ENCODE data around the gene PPP2R3A.

Gene PPP2R3A

GRCh38 chr3:135982404-135982761, 16.9 kb downstream of the PPP2R3A start:
- Mint-ChIP-seq H3K4me3 (no peak overlapping the region), H3K4me1 (no peaks in the 10 kb centered on the region), H3K27ac (no peak overlapping the region), H3K9me3 (no peaks in the 10 kb centered on the region), H3K36me3 (no peaks in the 10 kb centered on the region), H3K27me3 (peaks cover 6% of the 10 kb centered on the region)
- no peak for ATAC-seq (ENCODE audit: low read depth)
- DNase-seq (ENCODE audit: low spot score in 2 of 2) = no peak

- H3K27ac Mint-ChIP-seq = no peak overlapping the region
- H3K9me3 Mint-ChIP-seq = no peaks in the 10 kb centered on the region
- no peak overlapping the region for H3K4me3 Mint-ChIP-seq
- DNase-seq (ENCODE audit: low spot score in 2 of 2) = no peak
- no peak for ATAC-seq (ENCODE audit: low read depth)
- H3K27me3 Mint-ChIP-seq = peaks cover 6% of the 10 kb centered on the region
- no peaks in the 10 kb centered on the region for H3K4me1 Mint-ChIP-seq
- no peaks in the 10 kb centered on the region for H3K36me3 Mint-ChIP-seq
Observed at GRCh38 chr3:135982922-135983581, 17.5 kb downstream of the PPP2R3A start.

GRCh38 chr3:135987661-135988060, 22.1 kb downstream of the PPP2R3A start:
- no peaks in the 10 kb centered on the region for H3K4me1 Mint-ChIP-seq
- no peak for DNase-seq (ENCODE audit: low spot score in 2 of 2)
- ATAC-seq (ENCODE audit: low read depth) = no peak
- no peak overlapping the region for H3K4me3 Mint-ChIP-seq
- no peaks in the 10 kb centered on the region for H3K9me3 Mint-ChIP-seq
- H3K36me3 Mint-ChIP-seq = no peaks in the 10 kb centered on the region
- H3K27ac Mint-ChIP-seq = no peak overlapping the region
- peaks cover 2% of the 10 kb centered on the region for H3K27me3 Mint-ChIP-seq

GRCh38 chr3:135989242-135989641, 23.7 kb downstream of the PPP2R3A start:
- DNase-seq (ENCODE audit: low spot score in 2 of 2) = no peak
- no peak for ATAC-seq (ENCODE audit: low read depth)
- H3K27me3 Mint-ChIP-seq = peaks cover 3% of the 10 kb centered on the region
- H3K9me3 Mint-ChIP-seq = peaks cover 2% of the 10 kb centered on the region
- H3K36me3 Mint-ChIP-seq = no peaks in the 10 kb centered on the region
- H3K27ac Mint-ChIP-seq = no peak overlapping the region
- no peaks in the 10 kb centered on the region for H3K4me1 Mint-ChIP-seq
- H3K4me3 Mint-ChIP-seq = no peak overlapping the region

GRCh38 chr3:135990903-135991302, 25.4 kb downstream of the PPP2R3A start:
- Mint-ChIP-seq H3K36me3 (no peaks in the 10 kb centered on the region), H3K27me3 (peaks cover 3% of the 10 kb centered on the region), H3K4me1 (no peaks in the 10 kb centered on the region), H3K4me3 (no peak overlapping the region), H3K9me3 (peaks cover 2% of the 10 kb centered on the region), H3K27ac (no peak overlapping the region)
- DNase-seq (ENCODE audit: low spot score in 2 of 2) = no peak
- ATAC-seq (ENCODE audit: low read depth) = no peak

GRCh38 chr3:135991621-135992020, 26.1 kb downstream of the PPP2R3A start:
- peaks cover 2% of the 10 kb centered on the region for H3K9me3 Mint-ChIP-seq
- no peak overlapping the region for H3K4me3 Mint-ChIP-seq

GRCh38 chr3:135992072-135992471, 26.5 kb downstream of the PPP2R3A start:
- no peaks in the 10 kb centered on the region for H3K36me3 Mint-ChIP-seq
- DNase-seq (ENCODE audit: low spot score in 2 of 2) = no peak

More at GRCh38 chr3:135991621-135992020, 26.1 kb downstream of the PPP2R3A start:
- no peak for DNase-seq (ENCODE audit: low spot score in 2 of 2)
- peaks cover 3% of the 10 kb centered on the region for H3K27me3 Mint-ChIP-seq
- ATAC-seq (ENCODE audit: low read depth) = no peak
- no peak overlapping the region for H3K27ac Mint-ChIP-seq
- H3K4me1 Mint-ChIP-seq = no peaks in the 10 kb centered on the region
- H3K36me3 Mint-ChIP-seq = no peaks in the 10 kb centered on the region

GRCh38 chr3:135994708-135995337, 29.3 kb downstream of the PPP2R3A start:
- Mint-ChIP-seq H3K9me3 (peaks cover 2% of the 10 kb centered on the region), H3K27me3 (peaks cover 4% of the 10 kb centered on the region), H3K4me1 (no peaks in the 10 kb centered on the region), H3K36me3 (no peaks in the 10 kb centered on the region), H3K4me3 (no peak overlapping the region), H3K27ac (no peak overlapping the region)
- no peak for DNase-seq (ENCODE audit: low spot score in 2 of 2)
- ATAC-seq (ENCODE audit: low read depth) = no peak

More at GRCh38 chr3:135992072-135992471, 26.5 kb downstream of the PPP2R3A start:
- H3K4me1 Mint-ChIP-seq = no peaks in the 10 kb centered on the region
- H3K27ac Mint-ChIP-seq = no peak overlapping the region
- H3K27me3 Mint-ChIP-seq = peaks cover 3% of the 10 kb centered on the region
- ATAC-seq (ENCODE audit: low read depth) = no peak
- H3K4me3 Mint-ChIP-seq = no peak overlapping the region
- H3K9me3 Mint-ChIP-seq = peaks cover 2% of the 10 kb centered on the region

- no peak for ATAC-seq (ENCODE audit: low read depth)
- no peaks in the 10 kb centered on the region for H3K36me3 Mint-ChIP-seq
- no peak for DNase-seq (ENCODE audit: low spot score in 2 of 2)
- no peak overlapping the region for H3K4me3 Mint-ChIP-seq
- peaks cover 11% of the 10 kb centered on the region for H3K27me3 Mint-ChIP-seq
- no peaks in the 10 kb centered on the region for H3K4me1 Mint-ChIP-seq
- H3K27ac Mint-ChIP-seq = no peak overlapping the region
- H3K9me3 Mint-ChIP-seq = peaks cover 2% of the 10 kb centered on the region
Observed at GRCh38 chr3:135995766-135996165, 30.2 kb downstream of the PPP2R3A start.

GRCh38 chr3:135997554-135998320, 32.2 kb downstream of the PPP2R3A start:
- Mint-ChIP-seq H3K4me1 (no peaks in the 10 kb centered on the region), H3K36me3 (no peaks in the 10 kb centered on the region), H3K27me3 (peaks cover 11% of the 10 kb centered on the region), H3K9me3 (peaks cover 2% of the 10 kb centered on the region), H3K4me3 (no peak overlapping the region), H3K27ac (no peak overlapping the region)
- ATAC-seq (ENCODE audit: low read depth) (no peak), DNase-seq (ENCODE audit: low spot score in 2 of 2) (no peak)

GRCh38 chr3:136008221-136008620, 42.7 kb downstream of the PPP2R3A start:
- no peak for DNase-seq (ENCODE audit: low spot score in 2 of 2)
- H3K4me1 Mint-ChIP-seq = no peaks in the 10 kb centered on the region
- H3K4me3 Mint-ChIP-seq = no peak overlapping the region

GRCh38 chr3:136008732-136009470, 43.4 kb downstream of the PPP2R3A start:
- Mint-ChIP-seq H3K36me3 (no peaks in the 10 kb centered on the region), H3K4me1 (no peaks in the 10 kb centered on the region), H3K27me3 (peaks cover 4% of the 10 kb centered on the region), H3K9me3 (no peaks in the 10 kb centered on the region), H3K4me3 (no peak overlapping the region), H3K27ac (no peak overlapping the region)
- DNase-seq (ENCODE audit: low spot score in 2 of 2) = no peak
- no peak for ATAC-seq (ENCODE audit: low read depth)

More at GRCh38 chr3:136008221-136008620, 42.7 kb downstream of the PPP2R3A start:
- H3K36me3 Mint-ChIP-seq = no peaks in the 10 kb centered on the region
- H3K9me3 Mint-ChIP-seq = no peaks in the 10 kb centered on the region
- H3K27ac Mint-ChIP-seq = no peak overlapping the region
- no peak for ATAC-seq (ENCODE audit: low read depth)
- peaks cover 4% of the 10 kb centered on the region for H3K27me3 Mint-ChIP-seq

- Mint-ChIP-seq H3K4me3 (no peak overlapping the region), H3K27ac (no peak overlapping the region), H3K4me1 (no peaks in the 10 kb centered on the region), H3K9me3 (no peaks in the 10 kb centered on the region), H3K36me3 (no peaks in the 10 kb centered on the region), H3K27me3 (no peaks in the 10 kb centered on the region)
- no peak for DNase-seq (ENCODE audit: low spot score in 2 of 2)
- no peak for ATAC-seq (ENCODE audit: low read depth)
Observed at GRCh38 chr3:136018876-136019275, 53.3 kb downstream of the PPP2R3A start.

- Mint-ChIP-seq H3K9me3 (no peaks in the 10 kb centered on the region), H3K27me3 (peaks cover 1% of the 10 kb centered on the region), H3K4me1 (no peaks in the 10 kb centered on the region), H3K4me3 (no peak overlapping the region), H3K27ac (no peak overlapping the region), H3K36me3 (no peaks in the 10 kb centered on the region)
- no peak for DNase-seq (ENCODE audit: low spot score in 2 of 2)
- ATAC-seq (ENCODE audit: low read depth) = no peak
Observed at GRCh38 chr3:136021803-136022202, 56.3 kb downstream of the PPP2R3A start.
